Mucosa of stomach (tissue), 1 donor: Measurements from ENCODE around the gene ELMOD2.
"Not testable (repeated sequence)": the region's sequence is repeated elsewhere in the genome, so short reads cannot be mapped to it uniquely, and the experiment has no call there.

Source experiments
- H3K27me3 ChIP-seq: one replicate; pipeline ENCODE4 v1.7.0; 2013; ENCODE audit warnings: mild to moderate bottlenecking, low read length; ENCODE audit not compliant: control insufficient read depth, insufficient read depth
- H3K36me3 ChIP-seq: one replicate; pipeline ENCODE4 v1.7.0; 2013; ENCODE audit warnings: low read length; ENCODE audit not compliant: control insufficient read depth, insufficient read depth
- H3K4me1 ChIP-seq: one replicate; pipeline ENCODE4 v1.7.0; 2013; ENCODE audit warnings: mild to moderate bottlenecking, low read length; ENCODE audit not compliant: control insufficient read depth, insufficient read depth
- H3K4me3 ChIP-seq: one replicate; pipeline ENCODE4 v1.7.0; 2013; ENCODE audit warnings: low read length
- H3K9ac ChIP-seq: one replicate; pipeline ENCODE4 v1.7.0; 2013; ENCODE audit warnings: mild to moderate bottlenecking, low read length, moderate library complexity
- H3K9me3 ChIP-seq: one replicate; pipeline ENCODE4 v1.7.0; 2013; ENCODE audit warnings: mild to moderate bottlenecking, low read length, moderate library complexity; ENCODE audit not compliant: control insufficient read depth
- donor health status: Pancreatic carcinoma.

Gene ELMOD2

GRCh38 chr4:140523857-140524742, at the start of gene ELMOD2:
Gene ELMOD2 (plus strand): TSS chr4:140524168. CDS start chr4:140525429, 1,261 bp downstream.
- Histone ChIP-seq H3K4me3 (peak within 1 kb of the TSS; percentile 94), H3K9me3 (no peaks in the 10 kb centered on the region), H3K4me1 (no peaks in the 10 kb centered on the region), H3K27me3 (no peaks in the 10 kb centered on the region), H3K9ac (peak within 1 kb of the TSS; percentile 96), H3K36me3 (no peaks in the 10 kb centered on the region)

GRCh38 chr4:140483445-140483844, 40.5 kb upstream of the ELMOD2 start:
- Histone ChIP-seq H3K36me3 (no peaks in the 10 kb centered on the region), H3K9ac (no peak overlapping the region), H3K27me3 (no peaks in the 10 kb centered on the region), H3K4me1 (no peaks in the 10 kb centered on the region), H3K4me3 (no peak overlapping the region), H3K9me3 (no peaks in the 10 kb centered on the region)

- H3K9ac ChIP-seq, result no peak overlapping the region
- H3K4me3 ChIP-seq, result no peak overlapping the region
- H3K4me1 ChIP-seq, result no peaks in the 10 kb centered on the region
- H3K36me3 ChIP-seq, result no peaks in the 10 kb centered on the region
- H3K9me3 ChIP-seq, result no peaks in the 10 kb centered on the region
- no peaks in the 10 kb centered on the region for H3K27me3 ChIP-seq
Observed at GRCh38 chr4:140485939-140486338, 38.0 kb upstream of the ELMOD2 start.

- Histone ChIP-seq H3K9ac (no peak overlapping the region), H3K27me3 (peaks cover 49% of the 10 kb centered on the region), H3K4me1 (no peaks in the 10 kb centered on the region), H3K4me3 (no peak overlapping the region), H3K36me3 (no peaks in the 10 kb centered on the region), H3K9me3 (no peaks in the 10 kb centered on the region)
Observed at GRCh38 chr4:140497405-140497746, 26.6 kb upstream of the ELMOD2 start.

- H3K27me3 ChIP-seq, result peaks cover 49% of the 10 kb centered on the region
- H3K4me3 ChIP-seq, result no peak within 1 kb of the TSS
- H3K36me3 ChIP-seq, result no peaks in the 10 kb centered on the region
- H3K9me3 ChIP-seq, result no peaks in the 10 kb centered on the region
- H3K4me1 ChIP-seq, result no peaks in the 10 kb centered on the region
- H3K9ac ChIP-seq, result no peak within 1 kb of the TSS
Observed at GRCh38 chr4:140497747-140498636, 26.0 kb upstream of the ELMOD2 start, which contains the start of gene MGAT4D. Gene MGAT4D (minus strand): TSS chr4:140498293. CDS start chr4:140498222, 71 bp downstream.

- peaks cover 43% of the 10 kb centered on the region for H3K27me3 ChIP-seq
- H3K4me1 ChIP-seq, result no peaks in the 10 kb centered on the region
- no peak overlapping the region for H3K9ac ChIP-seq
- no peaks in the 10 kb centered on the region for H3K36me3 ChIP-seq
- H3K4me3 ChIP-seq, result no peak overlapping the region
- H3K9me3 ChIP-seq, result no peaks in the 10 kb centered on the region
Observed at GRCh38 chr4:140499391-140499790, 24.6 kb upstream of the ELMOD2 start.

GRCh38 chr4:140504261-140504660, 19.7 kb upstream of the ELMOD2 start:
- Histone ChIP-seq H3K9ac (no peak overlapping the region), H3K27me3 (peaks cover 14% of the 10 kb centered on the region), H3K36me3 (no peaks in the 10 kb centered on the region), H3K4me3 (no peak overlapping the region), H3K4me1 (no peaks in the 10 kb centered on the region), H3K9me3 (no peaks in the 10 kb centered on the region)

- not testable (repeated sequence) for H3K36me3 ChIP-seq, H3K4me1 ChIP-seq, H3K9ac ChIP-seq
Observed at GRCh38 chr4:140513765-140514164, 10.2 kb upstream of the ELMOD2 start.

GRCh38 chr4:140515423-140515822, 8.5 kb upstream of the ELMOD2 start:
- H3K4me3 ChIP-seq, result no peak overlapping the region
- H3K4me1 ChIP-seq, result no peaks in the 10 kb centered on the region
- H3K27me3 ChIP-seq, result peaks cover 4% of the 10 kb centered on the region
- H3K9me3 ChIP-seq, result no peaks in the 10 kb centered on the region
- no peak overlapping the region for H3K9ac ChIP-seq
- H3K36me3 ChIP-seq, result no peaks in the 10 kb centered on the region

More at GRCh38 chr4:140513765-140514164, 10.2 kb upstream of the ELMOD2 start:
- not testable (repeated sequence) for H3K9me3 ChIP-seq, H3K4me3 ChIP-seq, H3K27me3 ChIP-seq

GRCh38 chr4:140523370-140523856, 555 bp upstream of the ELMOD2 start:
- no peaks in the 10 kb centered on the region for H3K27me3 ChIP-seq
- H3K9ac ChIP-seq, result no peak overlapping the region

GRCh38 chr4:140529434-140529833, 5.5 kb downstream of the ELMOD2 start:
- no peaks in the 10 kb centered on the region for H3K9me3 ChIP-seq
- no peak overlapping the region for H3K9ac ChIP-seq
- no peaks in the 10 kb centered on the region for H3K4me1 ChIP-seq
- H3K27me3 ChIP-seq, result no peaks in the 10 kb centered on the region
- no peak overlapping the region for H3K4me3 ChIP-seq
- H3K36me3 ChIP-seq, result no peaks in the 10 kb centered on the region

More at GRCh38 chr4:140523370-140523856, 555 bp upstream of the ELMOD2 start:
- Histone ChIP-seq H3K36me3 (no peaks in the 10 kb centered on the region), H3K9me3 (no peaks in the 10 kb centered on the region), H3K4me3 (peak overlapping the region; percentile 94), H3K4me1 (no peaks in the 10 kb centered on the region)
